Neural progenitor cell (in vitro differentiated cells): Measurements from ENCODE around the gene FAM114A2.

ENCODE experiments used
- EZH2 ChIP-seq: fragments of 200-600 bp; sonication (generic); IDR thresholded peaks from 2 replicates; pipeline ENCODE4 v1.6.1; 2017; ENCODE audit warnings: antibody characterized with exemption, mild to moderate bottlenecking, moderate library complexity
- TF ChIP-seq, protein P1 (sequence below): fragments of 200-600 bp; sonication (generic); IDR thresholded peaks from 2 replicates; pipeline ENCODE4 v1.5.1; 2017; ENCODE audit warnings: antibody characterized with exemption, mild to moderate bottlenecking

DNA sequence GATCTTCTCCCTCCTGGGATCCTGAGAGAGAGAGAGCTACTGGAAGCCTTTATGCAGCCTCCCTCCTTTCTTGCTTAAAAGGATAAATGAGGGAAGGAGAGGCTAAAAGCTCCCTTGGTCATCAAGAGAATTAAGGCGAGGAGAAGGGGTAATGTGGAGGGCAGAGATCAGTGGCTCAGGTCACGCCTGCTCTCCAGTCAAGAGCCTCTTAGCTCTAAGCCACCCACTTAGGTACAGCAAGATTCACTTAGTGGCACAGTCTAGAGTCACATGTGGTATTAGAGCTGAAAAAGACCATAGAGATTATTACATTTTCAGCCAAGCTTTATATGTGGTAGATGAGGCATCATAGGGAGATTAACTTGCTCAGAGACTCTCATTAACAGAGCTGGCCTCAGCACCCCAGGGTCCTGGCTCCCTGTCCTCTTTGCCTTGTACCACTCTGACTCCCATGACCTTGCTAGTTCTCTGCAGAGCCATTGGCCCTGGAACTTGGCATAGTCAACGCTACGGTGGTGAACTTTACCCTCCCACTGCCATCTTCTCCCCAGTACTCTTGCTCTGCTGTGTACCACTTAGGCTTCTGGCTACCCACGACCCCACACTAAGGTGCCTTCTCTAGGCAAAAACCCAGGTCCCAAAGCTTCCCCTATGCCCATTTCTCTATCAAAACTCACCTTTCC lies 37.7 kb upstream of the FAM114A2 start:
- TF ChIP-seq, protein P1, sequence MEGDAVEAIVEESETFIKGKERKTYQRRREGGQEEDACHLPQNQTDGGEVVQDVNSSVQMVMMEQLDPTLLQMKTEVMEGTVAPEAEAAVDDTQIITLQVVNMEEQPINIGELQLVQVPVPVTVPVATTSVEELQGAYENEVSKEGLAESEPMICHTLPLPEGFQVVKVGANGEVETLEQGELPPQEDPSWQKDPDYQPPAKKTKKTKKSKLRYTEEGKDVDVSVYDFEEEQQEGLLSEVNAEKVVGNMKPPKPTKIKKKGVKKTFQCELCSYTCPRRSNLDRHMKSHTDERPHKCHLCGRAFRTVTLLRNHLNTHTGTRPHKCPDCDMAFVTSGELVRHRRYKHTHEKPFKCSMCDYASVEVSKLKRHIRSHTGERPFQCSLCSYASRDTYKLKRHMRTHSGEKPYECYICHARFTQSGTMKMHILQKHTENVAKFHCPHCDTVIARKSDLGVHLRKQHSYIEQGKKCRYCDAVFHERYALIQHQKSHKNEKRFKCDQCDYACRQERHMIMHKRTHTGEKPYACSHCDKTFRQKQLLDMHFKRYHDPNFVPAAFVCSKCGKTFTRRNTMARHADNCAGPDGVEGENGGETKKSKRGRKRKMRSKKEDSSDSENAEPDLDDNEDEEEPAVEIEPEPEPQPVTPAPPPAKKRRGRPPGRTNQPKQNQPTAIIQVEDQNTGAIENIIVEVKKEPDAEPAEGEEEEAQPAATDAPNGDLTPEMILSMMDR = no peak
- no peak for TF ChIP-seq EZH2
